Mucosa of descending colon (tissue), 3 donors: ENCODE data around the gene TM6SF1. TPM values are rescaled to one million over a fixed set of nuclear protein-coding genes. Genes with fewer than 3 reads are reported as not detected.
"Not testable (repeated sequence)": the region's sequence is repeated elsewhere in the genome, so short reads cannot be mapped to it uniquely, and the experiment has no call there.

ENCODE experiments used
- ATAC-seq: fragments of 200-7000 bp; cut with Tn5 transposase; one replicate; pipeline ENCODE4 v1.9.1; 2020; ENCODE audit warnings: mild to moderate bottlenecking, moderate library complexity
- DNase-seq, 3 donors: peaks; one replicate each; pipeline ENCODE4 v3.0.0-alpha.2; 2020
- H3K36me3 ChIP-seq: fragments of 200-600 bp; one replicate; pipeline ENCODE4 v1.8.0; 2021; ENCODE audit warnings: low read depth, mild to moderate bottlenecking
- H3K4me1 ChIP-seq: fragments of 200-600 bp; one replicate; pipeline ENCODE4 v1.8.0; 2021; ENCODE audit warnings: low read depth, mild to moderate bottlenecking
- H3K4me3 ChIP-seq: fragments of 200-600 bp; one replicate; pipeline ENCODE4 v1.8.0; 2021; ENCODE audit warnings: mild to moderate bottlenecking
- H3K9me3 ChIP-seq: fragments of 200-600 bp; one replicate; pipeline ENCODE4 v1.8.0; 2021; ENCODE audit warnings: mild to moderate bottlenecking
- CTCF ChIP-seq: fragments of 200-600 bp; IDR thresholded peaks from one replicate; pipeline ENCODE4 v1.8.0; 2022; ENCODE audit warnings: antibody characterized with exemption, mild to moderate bottlenecking
- intact Hi-C, 2 donors: fragments of 100-400 bp; cut with DNase I in 1 of 2; cut with micrococcal nuclease in 1 of 2; formaldehyde crosslinking; loops; one replicate each; pipeline versions ENCODE4 v1.11.0 to v1.11.1; 2022; cut with DNase I, micrococcal nuclease
- total RNA-seq, 3 donors: library from RNA; stranded (reverse); fragmentation: NEBNext Ultra II Directional in 2 of 3; extraction: Animal tissue kit (Norgen Biotek cat#: 25700) in 2 of 3; gene quantifications; one replicate each; pipeline versions ENCODE4 v1.2.1 to v1.2.4, GENCODE V29; 2021 to 2023
- donor health status: DM: no; HTN: no; CAD: no; lungs with moderate emphysema.
- donor health status: DM: no; HTN: no; CAD: no.
- donor health status: DM: no; HTN: yes; CAD: no.

Gene TM6SF1
- total RNA-seq, 3 donors from 2014 or later: 1.2 to 4.9 (median 1.5) TPM

- peak; percentile 52 for ATAC-seq
- no peak for TF ChIP-seq CTCF
These were observed 20.2 kb downstream of the TM6SF1 start for GRCh38 chr15:83127547-83128150.

GRCh38 chr15:83129791-83130190 lies 22.3 kb downstream of the TM6SF1 start:
- intact Hi-C loops: no loop called here
- Histone ChIP-seq H3K9me3 (no peaks in the 10 kb centered on the region), H3K4me1 (no peaks in the 10 kb centered on the region), H3K4me3 (no peak overlapping the region), H3K36me3 (no peaks in the 10 kb centered on the region)
- no peak for ATAC-seq
- no peak for DNase-seq
- no peak for TF ChIP-seq CTCF

More at GRCh38 chr15:83127547-83128150, 20.2 kb downstream of the TM6SF1 start:
- DNase-seq: no peak
- Histone ChIP-seq H3K4me1 (no peaks in the 10 kb centered on the region), H3K36me3 (no peaks in the 10 kb centered on the region), H3K9me3 (no peaks in the 10 kb centered on the region), H3K4me3 (no peak overlapping the region)
- intact Hi-C loops: no loop called here

GRCh38 chr15:83132861-83133523 lies 25.5 kb downstream of the TM6SF1 start:
- no peaks in the 10 kb centered on the region for H3K9me3 ChIP-seq
- TF ChIP-seq CTCF: no peak
- no peak overlapping the region for H3K4me3 ChIP-seq
- no peaks in the 10 kb centered on the region for H3K4me1 ChIP-seq
- H3K36me3 ChIP-seq: no peaks in the 10 kb centered on the region
- ATAC-seq (no peak), DNase-seq (no peak)
- intact Hi-C loops: no loop called here

- DNase-seq, H3K4me3 ChIP-seq, H3K4me1 ChIP-seq, ATAC-seq, H3K9me3 ChIP-seq, H3K36me3 ChIP-seq, intact Hi-C loops: not testable (repeated sequence)
These were observed 34.7 kb downstream of the TM6SF1 start for GRCh38 chr15:83142151-83142550.

- H3K4me3 ChIP-seq: no peak overlapping the region
These were observed 37.3 kb downstream of the TM6SF1 start for GRCh38 chr15:83144771-83145170.

More at GRCh38 chr15:83144771-83145170, 37.3 kb downstream of the TM6SF1 start:
- DNase-seq (no peak), ATAC-seq (no peak)
- no peaks in the 10 kb centered on the region for H3K4me1 ChIP-seq
- intact Hi-C loops: no loop called here
- no peaks in the 10 kb centered on the region for H3K36me3 ChIP-seq
- no peak for TF ChIP-seq CTCF
- H3K9me3 ChIP-seq: no peaks in the 10 kb centered on the region
